Uterus (tissue), 2 donors: ENCODE results near the gene ANKIB1.

Source experiments
- POLR2A ChIP-seq, 2 donors: fragments of 450-650 bp; IDR thresholded peaks; one replicate each; pipeline ENCODE4 v1.6.1; 2016; ENCODE audit warnings: antibody characterized with exemption in 2 of 2, mild to moderate bottlenecking in 1 of 2, moderate library complexity in 1 of 2
- TF ChIP-seq, protein P1 (sequence below), 4 experiments: fragments of 200-600 bp in 2 of 4; fragments of 450-650 bp in 2 of 4; sonication (generic) in 2 of 4; IDR thresholded peaks; one replicate each; pipeline ENCODE4 v1.5.1; 2016 to 2019; ENCODE audit warnings: antibody characterized with exemption in 4 of 4, mild to moderate bottlenecking in 2 of 4, moderate library complexity in 1 of 4

- TF ChIP-seq, protein P1, sequence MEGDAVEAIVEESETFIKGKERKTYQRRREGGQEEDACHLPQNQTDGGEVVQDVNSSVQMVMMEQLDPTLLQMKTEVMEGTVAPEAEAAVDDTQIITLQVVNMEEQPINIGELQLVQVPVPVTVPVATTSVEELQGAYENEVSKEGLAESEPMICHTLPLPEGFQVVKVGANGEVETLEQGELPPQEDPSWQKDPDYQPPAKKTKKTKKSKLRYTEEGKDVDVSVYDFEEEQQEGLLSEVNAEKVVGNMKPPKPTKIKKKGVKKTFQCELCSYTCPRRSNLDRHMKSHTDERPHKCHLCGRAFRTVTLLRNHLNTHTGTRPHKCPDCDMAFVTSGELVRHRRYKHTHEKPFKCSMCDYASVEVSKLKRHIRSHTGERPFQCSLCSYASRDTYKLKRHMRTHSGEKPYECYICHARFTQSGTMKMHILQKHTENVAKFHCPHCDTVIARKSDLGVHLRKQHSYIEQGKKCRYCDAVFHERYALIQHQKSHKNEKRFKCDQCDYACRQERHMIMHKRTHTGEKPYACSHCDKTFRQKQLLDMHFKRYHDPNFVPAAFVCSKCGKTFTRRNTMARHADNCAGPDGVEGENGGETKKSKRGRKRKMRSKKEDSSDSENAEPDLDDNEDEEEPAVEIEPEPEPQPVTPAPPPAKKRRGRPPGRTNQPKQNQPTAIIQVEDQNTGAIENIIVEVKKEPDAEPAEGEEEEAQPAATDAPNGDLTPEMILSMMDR (IDR thresholded peaks at IDR 0.05): no peak
- TF ChIP-seq POLR2A (IDR thresholded peaks at IDR 0.05): no peak
Observed at GRCh38 chr7:92375013-92375412, 129.2 kb downstream of the ANKIB1 start.
